ENCODE results near the gene FOXE3.
"Not testable (repeated sequence)": the region's sequence is repeated elsewhere in the genome, so short reads cannot be mapped to it uniquely, and the experiment has no call there.

The FOXE3 gene

GRCh38 chr1:47450606-47451005, 34.5 kb downstream of the FOXE3 start:
- Histone ChIP-seq H3K18ac (ENCODE audit: low read length) (peak overlapping the region; percentile 42), H2BK12ac (ENCODE audit: low read length) (no peak overlapping the region), H3K4me2 (ENCODE audit: insufficient read depth, low read length, poor library complexity, severe bottlenecking) (no peak overlapping the region), H3K23ac (ENCODE audit: low read depth, low read length, poor library complexity) (no peak overlapping the region), H3K79me1 (ENCODE audit: low read depth, low read length) (no peaks in the 10 kb centered on the region), H3K36me3 (replicated peaks in 1 of 2; ENCODE audit: control insufficient read depth in 2 of 2, insufficient read depth in 2 of 2, low read length in 2 of 2) (no peaks in the 10 kb centered on the region), H3K27ac (replicated peaks; ENCODE audit: low read length) (no peak overlapping the region), H4K8ac (ENCODE audit: low read depth, low read length) (no peak overlapping the region), H2BK15ac (ENCODE audit: low read length) (no peak overlapping the region), H4K91ac (ENCODE audit: low read depth, low read length, poor library complexity) (no peak overlapping the region), H3K27me3 (ENCODE audit: control insufficient read depth in 3 of 3, insufficient read depth in 3 of 3, low read depth in 1 of 3, low read length in 3 of 3) (peaks cover 30 to 70% (median 63%) of the 10 kb centered on the region in 3 experiments), H3K4ac (ENCODE audit: low read length) (no peak overlapping the region), H2BK5ac (ENCODE audit: low read length) (no peak overlapping the region), H2AFZ (ENCODE audit: low read length) (no peak overlapping the region), H3K9ac (ENCODE audit: low read depth, low read length, poor library complexity) (no peak overlapping the region), H3K9me3 (replicated peaks in 1 of 2; ENCODE audit: control insufficient read depth in 2 of 2, insufficient read depth in 1 of 2, low read depth in 1 of 2, low read length in 2 of 2) (peaks cover 0 to 5% of the 10 kb centered on the region in 2 donors), H3K4me1 (ENCODE audit: control insufficient read depth in 2 of 2, insufficient read depth in 1 of 2, low read depth in 1 of 2, low read length in 2 of 2) (peaks cover 0 to 6% of the 10 kb centered on the region in 2 donors), H3K4me3 (ENCODE audit: low read length in 2 of 2) (no peak overlapping the region), H3K14ac (ENCODE audit: low read length) (no peak overlapping the region), H2BK120ac (ENCODE audit: low read depth, low read length) (no peak overlapping the region), H2AK5ac (ENCODE audit: low read depth, low read length) (no peak overlapping the region)
- DNase-seq (ENCODE audit: low spot score): no peak
- no CpG with 5 or more reads among the region's 4 CpGs for WGBS, 2 donors (ENCODE audit: extremely low coverage in 2 of 2, insufficient read length in 2 of 2, insufficient replicate concordance in 1 of 2)

GRCh38 chr1:47452426-47452825, 36.3 kb downstream of the FOXE3 start:
- Histone ChIP-seq H3K4ac (ENCODE audit: low read length) (no peak overlapping the region), H3K18ac (ENCODE audit: low read length) (no peak overlapping the region), H3K79me1 (ENCODE audit: low read depth, low read length) (no peaks in the 10 kb centered on the region), H3K14ac (ENCODE audit: low read length) (peak overlapping the region; percentile 11), H2BK120ac (ENCODE audit: low read depth, low read length) (no peak overlapping the region), H2BK15ac (ENCODE audit: low read length) (no peak overlapping the region), H3K4me3 (ENCODE audit: low read length in 2 of 2) (peak overlapping the region in 1 of 2 donors; percentile 61), H3K36me3 (replicated peaks in 1 of 2; ENCODE audit: control insufficient read depth in 2 of 2, insufficient read depth in 2 of 2, low read length in 2 of 2) (no peaks in the 10 kb centered on the region), H3K23ac (ENCODE audit: low read depth, low read length, poor library complexity) (no peak overlapping the region), H3K27me3 (ENCODE audit: control insufficient read depth in 3 of 3, insufficient read depth in 3 of 3, low read depth in 1 of 3, low read length in 3 of 3) (peaks cover 15 to 52% (median 45%) of the 10 kb centered on the region in 3 experiments), H3K27ac (replicated peaks; ENCODE audit: low read length) (no peak overlapping the region), H4K8ac (ENCODE audit: low read depth, low read length) (no peak overlapping the region), H2BK12ac (ENCODE audit: low read length) (no peak overlapping the region), H2BK5ac (ENCODE audit: low read length) (no peak overlapping the region), H2AK5ac (ENCODE audit: low read depth, low read length) (no peak overlapping the region), H3K9me3 (replicated peaks in 1 of 2; ENCODE audit: control insufficient read depth in 2 of 2, insufficient read depth in 1 of 2, low read depth in 1 of 2, low read length in 2 of 2) (peaks cover 0 to 3% of the 10 kb centered on the region in 2 donors), H3K4me1 (ENCODE audit: control insufficient read depth in 2 of 2, insufficient read depth in 1 of 2, low read depth in 1 of 2, low read length in 2 of 2) (peaks cover 0 to 6% of the 10 kb centered on the region in 2 donors), H2AFZ (ENCODE audit: low read length) (no peak overlapping the region), H3K4me2 (ENCODE audit: insufficient read depth, low read length, poor library complexity, severe bottlenecking) (no peak overlapping the region), H4K91ac (ENCODE audit: low read depth, low read length, poor library complexity) (no peak overlapping the region), H3K9ac (ENCODE audit: low read depth, low read length, poor library complexity) (no peak overlapping the region)
- DNase-seq (ENCODE audit: low spot score): no peak
- no CpG with 5 or more reads among the region's 1 CpG for WGBS, 2 donors (ENCODE audit: extremely low coverage in 2 of 2, insufficient read length in 2 of 2, insufficient replicate concordance in 1 of 2)

- H2BK12ac ChIP-seq (ENCODE audit: low read length); H4K91ac ChIP-seq (ENCODE audit: low read depth, low read length, poor library complexity); H2BK5ac ChIP-seq (ENCODE audit: low read length); H3K36me3 ChIP-seq (replicated peaks in 1 of 2; ENCODE audit: control insufficient read depth in 2 of 2, insufficient read depth in 2 of 2, low read length in 2 of 2); H3K4me3 ChIP-seq (ENCODE audit: low read length in 2 of 2); H3K79me1 ChIP-seq (ENCODE audit: low read depth, low read length); H3K4me1 ChIP-seq (ENCODE audit: control insufficient read depth in 2 of 2, insufficient read depth in 1 of 2, low read depth in 1 of 2, low read length in 2 of 2); DNase-seq (ENCODE audit: low spot score); H2AFZ ChIP-seq (ENCODE audit: low read length); H4K8ac ChIP-seq (ENCODE audit: low read depth, low read length); H3K9ac ChIP-seq (ENCODE audit: low read depth, low read length, poor library complexity); H3K14ac ChIP-seq (ENCODE audit: low read length); H2BK120ac ChIP-seq (ENCODE audit: low read depth, low read length); H2AK5ac ChIP-seq (ENCODE audit: low read depth, low read length); H3K23ac ChIP-seq (ENCODE audit: low read depth, low read length, poor library complexity); H2BK15ac ChIP-seq (ENCODE audit: low read length); H3K18ac ChIP-seq (ENCODE audit: low read length); H3K27ac ChIP-seq (replicated peaks; ENCODE audit: low read length); H3K4ac ChIP-seq (ENCODE audit: low read length); H3K4me2 ChIP-seq (ENCODE audit: insufficient read depth, low read length, poor library complexity, severe bottlenecking); H3K9me3 ChIP-seq (replicated peaks in 1 of 2; ENCODE audit: control insufficient read depth in 2 of 2, insufficient read depth in 1 of 2, low read depth in 1 of 2, low read length in 2 of 2): not testable (repeated sequence)
- WGBS, 2 donors (ENCODE audit: extremely low coverage in 2 of 2, insufficient read length in 2 of 2, insufficient replicate concordance in 1 of 2): no CpG with 5 or more reads among the region's 2 CpGs
- H3K27me3 ChIP-seq (ENCODE audit: control insufficient read depth in 3 of 3, insufficient read depth in 3 of 3, low read depth in 1 of 3, low read length in 3 of 3): peaks cover 14 to 37% (median 34%) of the 10 kb centered on the region in 3 experiments
These were observed 37.8 kb downstream of the FOXE3 start for GRCh38 chr1:47453910-47454309.

DNA sequence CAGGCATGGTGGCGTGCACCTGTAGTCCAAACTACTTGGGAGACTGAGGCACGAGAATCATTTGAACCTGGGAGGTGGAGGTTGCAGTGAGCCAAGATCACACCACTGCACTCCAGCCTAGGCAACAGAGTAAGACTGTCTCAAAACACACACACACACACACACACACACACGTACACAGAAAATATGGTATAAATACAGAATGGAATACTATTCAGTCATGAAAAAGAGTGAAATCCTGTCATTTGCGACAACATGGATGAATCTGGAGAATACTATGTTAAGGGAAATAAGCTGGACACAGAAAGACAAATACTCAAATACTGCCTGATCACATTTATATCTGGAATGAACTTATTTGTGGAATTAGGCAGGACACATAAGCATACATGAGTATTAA, 40.2 kb downstream of the FOXE3 start:
- peaks cover 0 to 6% of the 10 kb centered on the region in 2 donors for H3K4me1 ChIP-seq (ENCODE audit: control insufficient read depth in 2 of 2, insufficient read depth in 1 of 2, low read depth in 1 of 2, low read length in 2 of 2)
- H3K9me3 ChIP-seq (replicated peaks in 1 of 2; ENCODE audit: control insufficient read depth in 2 of 2, insufficient read depth in 1 of 2, low read depth in 1 of 2, low read length in 2 of 2): no peaks in the 10 kb centered on the region
- DNase-seq (ENCODE audit: low spot score): no peak
- no peak overlapping the region for H2BK12ac ChIP-seq (ENCODE audit: low read length)
- H3K27me3 ChIP-seq (ENCODE audit: control insufficient read depth in 3 of 3, insufficient read depth in 3 of 3, low read depth in 1 of 3, low read length in 3 of 3): peaks cover 0 to 31% (median 10%) of the 10 kb centered on the region in 3 experiments
- H2BK15ac ChIP-seq (ENCODE audit: low read length): no peak overlapping the region
- H3K9ac ChIP-seq (ENCODE audit: low read depth, low read length, poor library complexity): no peak overlapping the region
- H3K23ac ChIP-seq (ENCODE audit: low read depth, low read length, poor library complexity): no peak overlapping the region
- H2BK5ac ChIP-seq (ENCODE audit: low read length): no peak overlapping the region
- H3K36me3 ChIP-seq (replicated peaks in 1 of 2; ENCODE audit: control insufficient read depth in 2 of 2, insufficient read depth in 2 of 2, low read length in 2 of 2): no peaks in the 10 kb centered on the region
- no peak overlapping the region for H2AFZ ChIP-seq (ENCODE audit: low read length)
- H3K4me2 ChIP-seq (ENCODE audit: insufficient read depth, low read length, poor library complexity, severe bottlenecking): no peak overlapping the region
- no peak overlapping the region for H2BK120ac ChIP-seq (ENCODE audit: low read depth, low read length)
- H3K79me1 ChIP-seq (ENCODE audit: low read depth, low read length): no peaks in the 10 kb centered on the region
- no CpG with 5 or more reads among the region's 4 CpGs for WGBS, 2 donors (ENCODE audit: extremely low coverage in 2 of 2, insufficient read length in 2 of 2, insufficient replicate concordance in 1 of 2)
- no peak overlapping the region for H3K4ac ChIP-seq (ENCODE audit: low read length)
- no peak overlapping the region for H2AK5ac ChIP-seq (ENCODE audit: low read depth, low read length)
- no peak overlapping the region for H4K91ac ChIP-seq (ENCODE audit: low read depth, low read length, poor library complexity)
- H3K18ac ChIP-seq (ENCODE audit: low read length): no peak overlapping the region
- H3K27ac ChIP-seq (replicated peaks; ENCODE audit: low read length): no peak overlapping the region
- no peak overlapping the region for H3K14ac ChIP-seq (ENCODE audit: low read length)
- H3K4me3 ChIP-seq (ENCODE audit: low read length in 2 of 2): no peak overlapping the region
- H4K8ac ChIP-seq (ENCODE audit: low read depth, low read length): no peak overlapping the region

Measured in neuronal stem cell (in vitro differentiated cells).